Fibroblast of skin of right quadriceps (primary cell): ENCODE measurements around the gene POLG2.

ENCODE experiments used
- DNase-seq: peaks from one replicate; pipeline ENCODE4 v3.0.0-alpha.2; 2013

Gene POLG2

DNA sequence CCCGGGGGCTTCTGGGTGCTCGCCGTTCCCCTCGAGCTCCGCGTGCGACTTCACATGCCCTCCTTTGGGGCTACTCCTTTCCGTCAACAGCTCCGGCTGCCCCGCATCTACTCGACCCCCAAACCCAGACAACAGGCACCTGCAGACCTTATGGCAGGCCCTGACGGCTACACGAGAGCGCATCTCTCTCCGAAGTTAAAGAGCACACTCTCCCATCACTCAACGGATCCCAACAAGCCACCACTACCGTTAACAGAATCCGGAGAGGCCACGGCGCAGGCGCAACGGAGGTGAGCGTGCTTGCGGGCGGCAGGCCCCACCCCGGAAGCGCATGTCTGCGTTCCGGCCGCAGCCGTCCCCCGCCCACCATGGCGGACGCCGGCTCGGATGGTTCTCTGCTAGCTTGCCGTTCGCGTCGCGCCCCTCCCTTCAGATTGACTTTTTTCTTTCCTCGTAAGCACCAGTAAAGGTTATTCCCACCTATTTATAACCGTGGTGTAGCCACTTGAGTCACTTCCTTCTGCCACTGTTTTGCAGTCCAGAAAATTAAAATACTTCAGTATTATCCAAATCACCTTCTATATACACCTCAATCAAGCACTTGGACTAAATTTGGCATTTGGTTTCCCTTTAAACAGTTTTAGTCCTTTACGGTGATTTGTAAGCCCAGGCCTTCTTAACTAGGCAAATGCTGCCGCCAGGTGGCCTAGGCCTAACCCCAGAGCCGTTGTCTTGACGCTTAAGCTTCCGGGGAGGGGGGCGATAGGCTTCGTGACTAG, at the start of gene POLG2:
Gene POLG2 (minus strand): TSS at position 269 of the 779 bp plus-strand sequence. CDS start 86 bp downstream, at position 183.
- peak; percentile 91 for DNase-seq

DNA sequence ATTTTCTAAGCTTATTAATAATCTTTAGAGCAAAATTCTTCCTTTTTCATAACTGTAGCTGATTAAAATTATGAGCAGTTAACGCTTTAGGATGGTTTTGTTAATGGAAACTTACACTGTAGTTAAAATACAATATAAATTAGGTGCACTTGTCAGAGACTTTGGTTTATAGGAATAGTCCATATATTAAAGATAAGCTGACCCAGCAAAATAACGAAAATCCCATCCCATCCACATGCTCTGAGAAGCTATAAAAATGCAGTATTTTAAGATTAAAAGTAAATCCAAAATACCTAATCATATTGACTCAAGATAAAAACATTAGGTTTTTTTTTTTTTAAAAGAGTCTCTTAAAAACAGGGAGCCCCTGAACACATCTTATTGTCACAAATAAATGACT, 47.9 kb upstream of the POLG2 start:
- no peak for DNase-seq

DNA sequence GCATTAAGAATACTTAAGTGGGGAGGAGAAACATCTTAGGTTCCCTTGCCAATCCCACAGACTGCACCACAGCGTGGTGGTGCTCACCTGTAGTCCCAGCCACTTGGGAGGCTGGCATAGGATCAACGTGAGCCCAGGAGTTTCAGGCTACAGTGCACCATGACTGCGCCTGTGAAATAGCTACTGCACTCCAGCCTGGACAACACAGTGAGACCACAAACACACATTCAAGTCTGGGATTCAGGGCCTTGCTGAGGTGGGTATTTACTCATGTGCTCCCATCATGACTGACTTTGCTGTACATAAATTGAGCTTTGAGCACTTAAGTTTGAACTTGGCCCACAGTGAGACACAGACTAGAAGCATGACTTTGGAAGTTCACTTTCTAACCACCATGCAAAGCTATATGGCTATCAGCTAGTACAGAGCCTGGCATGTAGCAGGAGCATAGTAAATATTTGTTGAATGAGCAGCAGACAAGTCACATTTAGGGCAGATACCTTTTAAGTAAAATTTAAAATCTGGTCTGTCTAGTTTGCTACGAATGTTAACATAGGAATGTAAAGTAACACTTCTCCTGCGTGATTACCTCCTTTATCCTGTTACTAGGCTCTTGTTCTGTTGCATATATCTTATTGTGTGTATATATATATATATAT, 43.4 kb upstream of the POLG2 start:
- no peak for DNase-seq

- no peak for DNase-seq
Measured at GRCh38 chr17:64538508-64539130, 41.8 kb upstream of the POLG2 start.

- no peak for DNase-seq
Measured at GRCh38 chr17:64537488-64537887, 40.6 kb upstream of the POLG2 start.

- DNase-seq, result no peak
Measured at GRCh38 chr17:64536913-64537312, 40.1 kb upstream of the POLG2 start.

DNA sequence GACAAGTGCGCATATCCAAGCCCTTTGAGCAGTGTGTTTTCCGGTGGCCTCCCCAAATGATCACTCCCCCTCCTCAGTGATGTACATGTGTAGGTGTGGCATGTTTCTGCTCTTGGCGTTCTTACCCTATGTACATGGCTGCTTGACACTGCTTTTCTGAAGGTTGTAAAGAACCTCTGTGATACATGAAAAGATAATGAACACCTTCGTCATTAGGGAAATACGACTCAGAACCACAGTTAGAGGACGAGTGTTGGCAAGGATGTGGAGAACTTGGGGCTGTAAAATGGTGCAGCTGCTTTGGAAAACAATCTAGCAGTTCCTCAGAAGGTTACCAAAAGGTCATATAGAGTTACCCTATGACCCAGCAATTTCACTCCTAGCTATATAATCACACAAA, 38.5 kb upstream of the POLG2 start:
- no peak for DNase-seq

DNA sequence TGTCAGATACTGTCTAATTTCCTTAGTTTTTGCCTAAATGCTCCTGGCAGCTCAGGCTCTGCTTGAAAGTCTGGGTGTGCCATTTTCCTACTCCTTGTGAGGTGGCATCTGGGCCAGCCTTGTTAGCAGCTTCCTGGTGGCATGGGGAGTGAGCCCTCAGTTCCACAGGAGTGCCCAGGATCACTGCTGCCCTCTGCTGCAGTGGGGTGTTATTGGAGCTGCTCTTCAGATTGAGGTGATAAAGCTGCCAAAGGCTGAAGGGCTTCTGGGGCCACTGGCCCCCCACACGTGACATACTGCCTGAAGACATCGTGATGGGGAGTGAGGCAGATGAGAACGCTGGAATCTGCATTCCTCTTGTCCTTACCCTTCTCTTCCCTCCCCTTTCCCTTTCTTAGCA, 37.3 kb upstream of the POLG2 start:
- no peak for DNase-seq

DNA sequence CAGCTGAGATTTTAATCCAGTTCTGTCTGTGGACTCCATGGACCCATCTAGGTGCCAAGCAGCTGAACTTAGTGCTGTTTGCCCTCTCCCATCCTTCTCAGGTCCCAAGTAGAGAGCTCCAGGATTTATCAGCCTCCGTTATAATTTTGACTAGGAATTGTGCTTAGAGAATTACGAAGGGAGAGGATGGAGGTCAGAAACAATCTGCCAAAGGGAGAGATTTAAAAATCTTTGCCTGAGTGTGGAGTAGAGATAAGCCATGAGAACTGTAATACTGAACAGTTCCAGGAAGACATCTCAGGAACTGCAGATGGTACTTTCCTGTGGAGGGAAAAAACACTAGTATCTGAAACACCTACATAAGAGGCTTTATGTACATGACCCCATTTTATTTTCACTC, 36.9 kb upstream of the POLG2 start:
- DNase-seq, result no peak

DNA sequence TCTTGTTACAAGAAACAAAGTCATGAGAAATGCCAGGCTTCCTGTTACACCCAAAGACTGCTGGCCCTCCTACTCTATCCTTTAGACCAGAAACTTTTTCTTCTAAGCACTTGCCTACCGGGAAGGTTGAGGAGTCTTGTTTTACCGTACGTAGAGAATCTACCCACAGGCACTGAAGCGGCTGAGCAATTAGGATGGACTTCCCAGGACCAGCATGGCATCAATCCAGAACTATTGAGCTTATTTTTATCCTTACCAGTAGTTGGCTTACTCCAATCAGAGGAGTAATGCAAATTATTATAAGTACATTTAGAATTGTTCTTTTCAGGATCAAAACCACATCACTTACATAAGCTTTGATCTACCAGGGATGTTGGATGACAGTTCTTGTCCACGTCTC, 35.6 kb upstream of the POLG2 start:
- DNase-seq, result no peak

GRCh38 chr17:64531955-64532371, 35.1 kb upstream of the POLG2 start:
- peak; percentile 47 for DNase-seq

DNA sequence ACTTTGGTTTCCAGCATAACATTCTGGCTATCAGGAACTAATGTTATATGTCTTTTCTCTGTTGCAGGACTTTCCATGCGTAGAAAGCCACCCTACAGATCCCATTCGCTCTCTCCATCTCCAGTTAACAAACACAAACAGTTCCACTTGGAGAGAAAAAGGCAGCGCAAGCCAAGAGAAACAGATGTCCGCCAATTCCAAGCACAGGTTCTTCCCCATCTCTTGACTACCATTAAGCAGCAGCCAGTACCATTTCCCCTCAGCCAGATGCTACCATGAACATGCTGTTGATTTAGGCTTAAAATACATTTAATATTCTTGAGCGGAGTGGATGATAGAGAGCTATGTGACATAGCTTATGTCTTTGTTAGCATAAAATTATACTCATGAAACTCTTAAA, 32.4 kb upstream of the POLG2 start:
- DNase-seq, result no peak

DNA sequence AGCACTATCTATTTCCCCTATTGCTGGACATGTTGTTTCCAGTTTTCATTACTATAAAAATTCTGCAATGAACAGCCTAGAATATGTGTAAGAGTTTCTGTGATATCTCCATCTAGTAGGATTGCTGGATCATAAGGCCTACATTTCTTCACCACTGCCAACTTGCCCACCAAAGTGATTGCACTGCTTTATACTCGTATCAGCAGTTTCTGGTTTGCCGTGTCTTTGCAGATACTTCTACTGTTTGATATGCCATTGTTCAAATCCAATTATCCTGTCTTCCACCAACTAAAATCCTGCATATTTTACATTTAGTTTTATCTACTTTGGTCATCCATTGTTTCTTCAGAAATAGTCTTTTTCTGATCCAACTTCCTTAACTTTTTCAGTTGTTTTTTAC, 31.1 kb upstream of the POLG2 start:
- no peak for DNase-seq

DNA sequence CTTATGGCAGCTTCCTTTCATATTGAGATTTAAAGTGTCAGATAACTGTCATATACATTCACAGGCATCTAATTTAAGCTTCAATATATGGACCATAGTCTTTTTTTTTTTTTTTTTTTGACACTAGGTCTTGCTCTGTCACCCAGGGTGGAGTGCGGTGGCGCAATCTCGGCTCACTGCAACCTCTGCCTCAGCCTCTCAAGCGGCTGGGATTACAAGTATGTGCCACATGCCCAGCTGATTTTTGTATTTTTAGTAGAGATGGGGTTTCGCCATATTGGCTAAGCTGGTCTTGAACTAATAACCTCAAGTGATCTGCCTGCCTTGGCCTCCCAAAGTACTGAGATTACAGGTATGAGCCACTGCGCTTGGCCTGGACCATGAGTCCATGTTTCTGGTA, 23.5 kb upstream of the POLG2 start:
- DNase-seq, result no peak

GRCh38 chr17:64519601-64520000, 22.7 kb upstream of the POLG2 start:
- no peak for DNase-seq

- DNase-seq, result no peak
Measured at GRCh38 chr17:64515829-64516228, 19.0 kb upstream of the POLG2 start.

DNA sequence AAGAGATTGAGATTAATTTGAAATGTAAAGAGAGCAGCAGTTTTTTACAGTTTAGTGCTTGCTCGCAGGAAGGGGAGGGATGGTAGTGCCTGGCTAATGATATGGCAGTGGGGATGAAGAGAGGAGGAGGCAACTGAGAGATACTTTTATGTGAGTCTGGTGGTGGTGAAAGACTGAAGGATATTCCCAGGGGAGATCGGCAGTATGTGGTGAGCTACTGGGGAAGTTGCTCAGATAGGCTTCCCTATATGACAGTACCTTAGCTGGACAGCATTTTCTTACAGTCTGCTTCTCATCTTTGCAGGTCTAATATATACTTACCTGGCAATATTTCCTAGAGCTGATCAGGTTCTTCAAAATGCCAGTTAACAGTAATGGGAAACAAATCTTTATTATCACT, 18.6 kb upstream of the POLG2 start:
- no peak for DNase-seq

GRCh38 chr17:64509179-64509578, 12.3 kb upstream of the POLG2 start:
- no peak for DNase-seq

- no peak for DNase-seq
Measured at GRCh38 chr17:64508683-64509082, 11.8 kb upstream of the POLG2 start.

DNA sequence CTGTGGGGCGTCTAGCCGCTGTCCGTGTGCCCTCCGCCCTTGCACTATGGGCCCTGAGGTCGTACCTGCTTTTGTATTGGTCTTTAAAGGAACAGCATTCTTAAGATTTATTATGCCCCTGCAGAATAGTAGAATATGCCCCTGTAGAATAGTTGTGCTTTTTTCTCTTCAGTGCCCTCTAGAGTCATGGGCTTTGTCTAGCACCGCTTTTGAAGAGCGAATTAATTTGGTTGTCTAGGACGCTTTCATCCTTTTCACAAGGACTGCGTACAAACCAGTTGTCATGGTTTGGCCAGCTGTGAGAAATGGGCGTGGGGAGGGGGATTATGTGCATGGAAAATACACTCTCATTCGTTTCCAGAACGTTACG, 10.5 kb upstream of the POLG2 start:
- peak; percentile 70 for DNase-seq

DNA sequence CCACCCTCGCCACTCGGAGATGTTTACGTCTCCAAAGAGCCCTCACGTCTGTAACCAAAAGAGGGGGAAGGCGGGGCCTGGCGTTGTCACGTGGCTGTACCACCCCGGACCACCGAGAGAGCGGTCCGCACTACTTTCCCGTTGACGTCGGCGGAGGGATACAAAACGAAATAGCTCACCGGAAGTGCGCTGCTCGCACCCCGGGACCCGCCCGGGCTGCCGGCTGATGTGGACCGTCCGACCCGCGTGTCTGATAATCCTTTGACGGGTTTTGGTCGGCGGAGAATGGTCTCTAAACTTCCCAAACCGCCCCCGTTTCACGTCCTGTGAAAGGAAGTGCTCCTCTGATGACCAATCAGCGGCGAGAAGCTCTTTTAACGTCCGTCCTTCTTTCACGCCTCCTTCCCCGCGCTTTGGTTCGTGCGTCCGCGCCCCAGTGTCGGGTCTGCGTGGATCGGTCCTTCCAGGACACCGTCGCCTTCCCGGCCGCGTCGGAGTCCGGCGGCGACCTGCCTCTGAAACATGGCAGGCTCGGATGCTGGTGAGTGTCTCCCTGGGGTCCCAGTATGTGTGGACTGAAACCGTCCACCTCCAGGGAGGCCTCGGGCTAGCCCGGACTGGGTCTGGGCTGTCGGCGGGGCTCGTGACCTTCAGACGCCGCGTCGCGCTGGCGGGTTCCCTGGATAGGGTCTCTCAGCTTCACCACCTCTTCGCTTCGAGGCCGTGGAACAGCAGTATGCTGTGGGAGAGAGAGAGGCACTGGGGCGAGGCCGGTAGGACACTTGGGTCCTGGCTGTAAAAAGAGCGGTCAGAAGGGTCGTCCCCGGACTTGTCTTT, 9.9 kb upstream of the POLG2 start, which contains the start of gene CEP95:
Gene CEP95 (plus strand): TSS at position 402 of the 837 bp plus-strand sequence. CDS start 121 bp downstream, at position 523.
- peak; percentile 99 for DNase-seq

DNA sequence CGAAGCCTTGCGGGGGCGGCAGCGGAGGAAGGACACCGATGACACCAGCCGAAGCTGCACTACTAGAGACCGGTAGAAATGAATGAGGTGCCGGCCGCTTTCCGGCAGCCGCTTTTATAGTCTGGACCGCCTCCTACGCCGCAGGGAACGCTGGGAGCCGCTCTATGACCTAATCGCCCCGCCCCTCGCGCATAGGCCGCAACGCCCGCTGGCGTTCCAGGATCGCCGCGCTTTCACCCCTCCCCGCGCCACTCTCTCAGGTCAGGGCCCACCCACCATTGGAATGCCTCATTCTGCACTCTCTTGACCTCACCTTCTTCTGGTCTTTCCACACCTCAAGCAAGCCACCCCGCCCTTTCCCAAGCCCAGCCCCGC, 9.3 kb upstream of the POLG2 start, which contains the start of gene DDX5:
Gene DDX5 (minus strand): TSS at position 89 of the 375 bp plus-strand sequence. CDS start 170 bp downstream, outside the sequence.
- DNase-seq, result peak; percentile 97
